Activated CD4-positive, alpha-beta T cell treated with anti-CD3 and anti-CD28 coated beads, Interleukin-2, amount 50 U/mL, for 1 hour (primary cell): Measurements from ENCODE around the gene U2SURP.

Experiments
- DNase-seq: peaks from one replicate; pipeline ENCODE4 v3.0.0-alpha.2; 2020

U2SURP gene

DNA sequence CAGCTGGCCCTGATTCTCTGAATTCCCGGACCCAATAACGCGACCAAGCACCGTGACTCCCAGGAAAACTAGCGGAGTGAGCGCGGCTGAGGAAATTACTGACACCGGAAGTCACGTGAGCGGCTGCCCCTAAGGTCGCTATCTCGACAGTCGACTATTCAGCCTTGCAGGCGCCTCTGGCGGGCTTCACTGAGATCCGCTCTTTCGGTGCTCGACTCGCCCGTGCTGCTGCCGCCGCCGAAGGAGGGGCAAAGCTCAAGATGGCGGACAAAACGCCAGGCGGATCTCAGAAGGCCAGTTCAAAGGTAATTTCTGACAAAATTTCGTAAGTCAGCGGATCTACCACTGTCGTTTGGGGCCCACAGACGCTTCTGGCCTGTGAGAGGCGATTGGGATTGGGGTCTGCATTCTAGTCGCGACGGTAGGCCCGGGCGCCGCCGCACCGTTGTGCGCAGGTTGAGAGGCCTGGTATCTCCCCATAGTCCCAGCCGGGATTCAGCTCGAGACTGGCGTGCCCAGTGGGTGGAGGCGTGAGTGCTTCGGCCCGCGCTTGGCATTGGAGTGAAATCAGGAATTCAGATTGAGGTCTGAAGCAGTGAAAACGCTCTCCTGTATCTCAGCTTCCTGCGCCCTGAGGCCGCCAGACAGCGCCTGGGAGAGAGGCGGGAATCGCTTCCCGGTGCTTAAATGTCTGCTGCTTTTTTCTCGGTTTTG, at the start of gene U2SURP:
U2SURP (plus strand) TSS at position 202 of the 714 bp plus-strand sequence; CDS start at position 261, 59 bp downstream.
- peak; percentile 89 for DNase-seq

DNA sequence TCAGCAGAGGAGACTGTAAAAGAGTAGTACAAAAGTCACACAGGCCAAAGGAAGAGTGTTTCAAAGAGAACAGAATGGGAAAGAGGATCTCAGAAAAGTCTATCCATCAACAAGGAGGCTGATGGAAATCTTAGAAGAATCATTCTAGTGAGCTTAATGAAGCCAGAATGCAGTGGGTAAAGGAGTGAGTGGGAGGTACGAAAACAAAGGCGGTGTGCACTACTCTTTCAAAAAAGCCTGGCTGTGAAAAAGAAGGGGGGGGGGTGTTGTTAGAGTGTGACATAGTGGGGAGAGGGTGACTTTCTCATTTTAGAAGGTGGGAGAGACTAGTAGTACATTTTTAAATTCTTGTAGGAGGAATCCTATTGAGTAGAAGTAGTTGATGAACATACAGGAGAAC, 49.6 kb upstream of the U2SURP start:
- no peak for DNase-seq

DNA sequence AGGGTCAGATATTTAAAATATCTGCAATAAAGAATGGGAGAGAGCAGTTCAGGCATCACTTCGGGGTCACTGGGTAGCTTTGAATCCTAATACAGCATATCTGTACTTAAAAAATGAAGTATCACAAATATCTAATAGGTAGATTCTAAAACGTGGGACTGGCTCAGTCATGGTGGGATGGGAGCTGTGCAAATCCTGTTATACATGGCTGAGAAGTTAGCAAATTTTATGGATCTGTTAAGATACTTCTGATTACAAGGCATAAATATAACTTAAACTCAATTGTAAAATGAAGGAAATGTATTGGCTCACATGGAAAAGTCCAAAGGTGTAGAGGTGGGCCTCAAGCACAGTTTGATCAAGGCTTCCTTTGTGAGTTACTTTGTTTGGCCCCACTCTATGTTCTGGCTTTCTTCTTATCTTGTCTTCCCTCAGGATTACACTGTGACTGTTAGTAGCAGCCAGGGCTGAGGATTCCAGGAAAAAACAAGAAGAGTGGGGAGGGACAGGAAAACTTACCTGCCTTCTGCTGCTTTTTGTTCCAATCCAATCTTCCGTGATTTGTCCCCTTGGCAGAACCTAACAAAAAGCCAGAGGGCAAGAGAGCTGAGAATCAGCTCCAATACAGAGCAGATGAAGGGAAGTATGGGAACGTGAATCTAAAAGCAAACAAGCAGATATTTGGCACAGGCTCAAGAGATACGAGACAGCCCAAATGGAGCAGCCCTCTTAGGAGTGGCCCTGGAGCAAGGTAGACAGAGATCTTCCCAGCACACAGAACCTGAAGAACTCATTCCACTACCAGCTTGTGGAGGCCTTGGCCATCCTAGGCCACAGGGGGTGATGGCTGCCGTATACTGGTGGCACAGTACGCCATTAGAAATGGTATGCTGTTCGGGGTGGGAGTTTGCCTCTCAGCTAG, 48.8 kb upstream of the U2SURP start:
- no peak for DNase-seq

DNA sequence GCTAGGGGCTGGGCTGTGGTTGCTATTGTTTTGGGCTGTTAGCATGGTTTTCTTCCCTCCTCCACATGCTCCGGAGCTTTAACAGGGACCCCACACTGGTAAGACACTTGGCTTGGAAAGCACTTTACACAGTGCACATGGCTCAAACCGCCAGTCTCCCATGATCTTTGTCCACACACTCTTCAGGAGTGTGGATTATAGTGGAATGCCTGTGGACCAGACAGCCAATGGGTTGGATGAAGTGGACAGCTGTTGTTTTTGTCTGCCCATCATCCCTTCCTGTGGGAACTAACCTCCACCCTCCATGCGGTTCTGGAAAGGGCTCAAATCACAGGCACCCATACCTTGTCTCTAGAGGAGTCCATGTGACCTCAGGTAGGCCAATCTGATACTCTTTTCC, 47.9 kb upstream of the U2SURP start:
- no peak for DNase-seq

DNA sequence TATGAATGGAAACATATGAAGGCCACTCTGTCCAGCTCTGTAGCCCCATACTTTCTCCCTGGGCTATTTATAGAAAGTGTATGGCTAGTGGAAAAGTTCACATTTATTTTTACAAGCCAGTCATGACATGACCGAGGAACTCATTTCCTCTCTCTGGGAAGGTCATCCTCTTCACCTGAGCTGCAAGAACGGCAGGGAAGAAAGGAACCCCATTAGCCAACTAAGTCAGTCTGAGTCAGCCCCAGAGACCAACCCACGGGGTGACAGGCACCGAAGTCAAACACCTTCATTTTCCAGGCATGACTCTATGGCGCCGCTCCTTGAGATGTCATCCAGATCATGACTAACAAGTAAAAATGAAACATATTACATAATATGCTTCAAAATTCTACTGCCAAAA, 42.7 kb upstream of the U2SURP start:
- DNase-seq: no peak

DNA sequence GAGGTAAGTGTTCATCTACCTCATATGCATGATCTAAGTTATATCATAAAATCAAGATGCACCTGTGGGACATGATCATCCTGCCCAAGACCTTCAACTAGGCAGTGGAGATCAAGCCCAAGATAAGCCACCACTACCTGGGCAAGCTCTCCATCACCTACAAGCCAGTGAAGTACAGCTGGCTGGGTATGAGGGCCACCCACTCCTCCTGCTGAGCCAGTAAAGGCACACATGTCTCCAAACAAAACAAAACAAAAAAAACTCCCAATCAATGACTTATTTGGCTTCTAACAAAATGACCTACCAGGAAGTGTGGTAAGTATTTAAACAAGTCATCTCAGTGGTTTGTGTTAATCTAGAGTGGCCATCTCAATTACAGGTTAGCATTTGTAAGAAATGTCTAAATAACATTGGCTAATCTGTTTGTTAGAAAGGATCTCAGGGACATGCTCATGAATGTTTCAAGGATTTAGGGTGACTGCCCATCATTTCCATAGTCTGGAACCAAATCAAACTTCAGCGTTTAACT, 41.0 kb upstream of the U2SURP start:
- DNase-seq: no peak

DNA sequence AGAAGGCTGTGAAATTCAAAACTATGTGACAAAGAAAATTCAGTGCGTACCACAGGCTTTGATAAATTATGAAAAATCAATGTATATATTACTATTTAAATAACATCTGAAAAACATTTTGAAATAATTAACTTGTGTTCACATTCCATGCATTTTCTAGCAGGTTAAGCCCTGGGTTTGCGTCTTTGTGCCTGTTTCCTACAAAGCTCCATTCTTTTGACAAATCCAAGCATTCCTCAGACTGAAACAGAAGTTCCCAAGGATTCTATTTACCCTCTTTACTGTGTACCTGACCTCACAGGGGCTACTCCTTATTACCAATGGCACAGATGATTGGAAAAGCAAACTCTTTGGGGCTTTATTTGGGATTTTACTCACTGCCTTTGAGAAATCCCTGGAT, 39.8 kb upstream of the U2SURP start:
- DNase-seq: no peak

DNA sequence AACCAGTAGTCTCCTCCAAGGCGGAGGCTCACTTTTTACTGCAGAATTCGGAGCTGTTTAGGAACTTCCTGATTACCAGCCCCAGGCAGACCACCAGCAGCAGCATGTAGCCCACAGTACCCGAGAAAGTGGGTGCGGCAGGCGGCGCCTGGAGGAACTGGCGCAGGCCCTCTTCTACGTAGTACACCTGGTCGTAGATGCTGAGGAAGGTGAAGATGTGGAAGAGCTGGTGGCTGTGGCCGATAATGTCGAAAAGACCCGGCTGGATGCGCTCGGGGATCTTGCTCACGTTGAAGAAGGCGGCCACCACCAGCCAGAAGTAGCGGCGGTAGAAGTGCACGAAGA, 39.2 kb upstream of the U2SURP start:
- DNase-seq: no peak

DNA sequence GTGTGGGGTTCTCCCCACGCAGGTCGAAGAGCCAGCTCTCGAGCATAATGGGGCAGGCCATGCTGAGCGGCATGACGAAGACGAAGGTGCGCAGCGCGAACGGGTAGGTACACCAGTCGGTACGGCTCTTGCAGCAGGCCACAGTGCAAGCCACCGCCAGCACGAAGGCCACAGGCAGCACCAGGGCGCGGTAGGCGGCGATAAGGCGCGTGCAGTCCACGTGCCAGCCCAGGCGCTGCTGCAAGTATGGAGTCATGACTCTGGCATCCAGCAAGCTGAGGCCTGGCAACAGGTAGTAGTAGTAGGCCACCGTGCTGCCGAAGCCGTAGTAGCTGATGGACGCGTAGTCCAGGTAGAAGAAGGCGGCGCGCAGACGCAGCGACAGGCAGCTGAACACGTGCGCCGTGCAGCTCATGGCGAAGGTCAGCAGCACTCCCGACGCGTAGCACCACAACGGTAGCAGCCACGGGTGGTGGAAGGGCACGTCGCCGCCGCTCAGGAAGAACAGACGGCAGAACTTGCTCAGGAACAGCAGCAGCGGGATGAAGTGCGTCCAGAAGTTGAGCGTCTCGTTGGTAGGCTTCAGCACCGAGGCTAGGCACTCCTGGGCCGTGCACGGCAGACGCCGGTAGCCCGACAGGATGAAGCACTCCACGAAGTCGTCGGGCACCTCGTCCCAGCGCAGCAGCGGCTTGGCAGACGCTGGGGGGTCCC, 38.7 kb upstream of the U2SURP start:
- no peak for DNase-seq

DNA sequence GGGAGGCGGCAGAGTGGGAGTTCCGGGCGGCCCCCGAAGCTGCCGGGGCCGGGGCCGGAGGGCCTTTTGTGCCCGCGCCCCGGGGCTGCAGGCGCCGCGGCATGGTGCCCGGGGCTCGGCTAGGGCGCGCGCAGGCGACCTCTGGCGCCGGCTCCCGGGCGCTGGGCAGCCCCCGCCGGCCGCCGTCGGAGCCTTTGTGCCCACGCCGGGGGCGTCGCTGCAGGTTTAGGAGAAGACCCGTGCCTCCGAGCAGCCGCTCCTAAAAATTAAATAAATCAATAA, 38.2 kb upstream of the U2SURP start:
- no peak for DNase-seq

DNA sequence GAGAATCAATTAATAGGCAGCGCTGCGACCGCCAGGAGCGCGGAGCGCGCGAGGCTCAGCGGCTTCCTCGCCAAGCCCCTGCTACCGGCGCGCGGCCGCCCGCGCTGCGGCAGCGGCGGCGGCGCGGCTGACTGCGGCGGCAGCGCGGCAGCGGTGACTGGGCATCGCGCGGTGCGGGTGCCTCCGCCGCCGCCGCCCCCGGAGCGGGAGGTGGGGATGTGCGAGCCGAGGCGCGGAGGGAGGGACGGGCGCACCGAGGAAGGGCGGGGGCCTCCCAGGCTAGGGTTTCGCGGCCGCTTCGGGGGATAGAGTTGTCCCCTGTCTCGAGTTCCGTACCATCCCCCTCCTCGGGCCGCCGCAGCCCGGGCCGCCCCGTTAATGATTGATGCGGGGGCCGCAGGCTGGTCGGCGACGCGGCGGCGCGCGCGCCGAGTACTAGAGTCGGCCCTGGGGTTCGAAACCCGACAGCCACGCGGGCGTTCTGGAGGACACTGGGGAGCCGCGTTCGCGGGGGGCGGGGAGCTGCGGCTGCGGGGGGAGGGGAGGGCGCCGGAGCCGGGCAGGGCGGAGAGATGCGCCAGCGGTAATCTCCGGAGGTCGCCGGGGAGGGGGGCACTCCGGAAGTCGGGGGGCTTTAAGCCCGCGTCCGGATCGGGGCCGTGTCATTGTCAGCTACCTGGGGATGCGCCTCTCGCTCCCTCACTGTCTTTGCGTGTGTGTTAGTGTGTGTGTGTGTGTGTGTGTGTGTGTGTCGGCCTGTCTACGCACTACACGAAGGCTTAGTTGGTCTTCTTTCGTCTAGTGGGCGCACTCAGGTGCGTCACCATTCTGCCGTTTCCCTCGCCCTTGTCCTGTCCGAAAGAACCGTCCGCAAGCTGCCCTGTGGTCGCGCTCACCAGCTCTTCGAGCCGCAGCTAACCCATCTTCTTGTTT, 37.6 kb upstream of the U2SURP start, which contains the start of gene PAQR9:
PAQR9 (minus strand) TSS at position 159 of the 933 bp plus-strand sequence. CDS start 338 bp downstream, outside the sequence.
- no peak for DNase-seq

DNA sequence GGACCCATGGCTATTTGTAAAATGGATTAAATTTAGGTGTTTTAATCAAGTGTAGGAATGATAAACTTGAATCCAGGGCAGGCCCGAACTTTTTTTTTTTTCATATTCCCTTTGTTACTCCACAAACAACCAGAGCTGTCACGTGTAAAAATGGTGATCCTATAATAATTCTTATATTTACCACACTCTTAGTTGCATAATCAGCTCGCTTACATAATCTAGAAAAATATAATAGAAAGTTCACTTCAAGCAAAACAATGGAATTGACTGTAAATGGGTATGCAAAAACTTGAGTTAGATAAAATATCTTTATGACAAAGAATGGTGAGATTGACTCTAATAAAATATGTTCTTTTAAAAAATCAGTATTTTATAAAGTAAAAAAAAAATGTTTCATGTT, 35.8 kb upstream of the U2SURP start:
- DNase-seq: no peak

DNA sequence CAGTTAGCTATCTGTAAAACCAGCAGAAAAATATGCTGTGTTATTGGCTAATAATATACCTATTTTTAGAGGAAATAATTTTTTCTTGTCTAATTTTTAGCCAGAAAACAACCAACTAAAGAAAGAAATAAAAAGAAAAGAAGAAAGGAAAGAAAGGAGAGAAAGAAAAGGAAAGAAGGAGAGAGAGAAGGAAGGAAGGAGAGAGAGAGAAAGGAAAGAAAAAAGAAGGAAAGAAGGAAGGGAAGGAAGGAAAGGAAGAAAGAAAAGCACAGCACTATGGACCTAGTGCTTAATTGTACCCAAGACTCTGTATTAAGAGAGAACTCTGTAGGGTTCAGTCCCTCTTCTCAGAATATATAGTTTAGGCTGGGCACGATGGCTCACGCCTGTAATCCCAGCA, 34.6 kb upstream of the U2SURP start:
- no peak for DNase-seq

DNA sequence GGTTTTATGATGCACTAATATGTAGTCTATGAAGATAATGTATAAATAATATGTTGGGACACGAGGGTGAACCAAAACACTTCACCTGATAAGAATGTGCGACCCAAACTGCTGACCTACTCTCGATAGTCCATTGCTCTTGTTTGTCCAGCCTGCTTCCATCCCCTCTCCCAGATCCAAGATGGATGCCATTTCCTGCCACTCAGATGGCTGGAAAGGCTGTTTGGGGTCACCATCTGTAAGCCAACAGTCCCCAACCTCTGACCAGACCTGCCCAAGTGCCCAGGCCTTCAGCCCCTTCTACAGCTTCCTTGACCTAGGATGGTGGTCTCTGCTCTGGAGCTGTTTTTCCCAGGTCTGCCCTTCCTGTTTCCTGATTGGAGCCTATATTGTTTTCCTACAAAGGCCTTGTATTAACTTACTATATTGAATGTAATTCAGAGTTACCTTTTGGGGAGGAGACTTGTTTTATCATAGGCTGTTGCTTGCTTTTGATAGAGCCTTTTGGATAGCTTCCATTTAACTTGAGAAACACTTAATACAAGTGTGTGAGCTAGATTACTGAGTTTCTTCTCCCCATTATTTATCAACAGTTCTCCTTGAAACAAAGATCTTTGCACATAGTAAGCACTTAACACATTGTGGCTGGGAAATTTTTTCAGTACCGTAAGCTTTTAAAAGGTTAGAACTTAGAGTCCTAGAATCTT, 32.9 kb upstream of the U2SURP start:
- DNase-seq: no peak

DNA sequence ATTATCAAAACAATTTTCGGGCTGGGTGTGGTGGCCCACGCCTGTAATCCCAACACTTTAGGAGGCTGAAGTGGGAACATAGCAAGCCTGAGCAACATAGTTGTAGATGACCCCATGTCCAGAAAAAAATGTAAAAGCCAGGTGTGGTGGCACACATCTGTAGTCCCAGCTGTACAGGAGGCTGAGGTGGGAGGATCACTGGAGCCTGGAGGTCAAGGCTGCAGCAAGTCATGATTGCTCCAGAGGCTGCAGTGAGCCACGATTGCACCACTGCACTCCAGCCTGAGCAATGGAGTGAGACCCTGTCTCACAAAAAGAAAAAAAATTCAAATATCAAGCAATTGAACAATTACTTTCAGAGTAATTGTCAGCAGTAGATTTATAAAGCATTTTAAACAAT, 29.9 kb upstream of the U2SURP start:
- DNase-seq: no peak

DNA sequence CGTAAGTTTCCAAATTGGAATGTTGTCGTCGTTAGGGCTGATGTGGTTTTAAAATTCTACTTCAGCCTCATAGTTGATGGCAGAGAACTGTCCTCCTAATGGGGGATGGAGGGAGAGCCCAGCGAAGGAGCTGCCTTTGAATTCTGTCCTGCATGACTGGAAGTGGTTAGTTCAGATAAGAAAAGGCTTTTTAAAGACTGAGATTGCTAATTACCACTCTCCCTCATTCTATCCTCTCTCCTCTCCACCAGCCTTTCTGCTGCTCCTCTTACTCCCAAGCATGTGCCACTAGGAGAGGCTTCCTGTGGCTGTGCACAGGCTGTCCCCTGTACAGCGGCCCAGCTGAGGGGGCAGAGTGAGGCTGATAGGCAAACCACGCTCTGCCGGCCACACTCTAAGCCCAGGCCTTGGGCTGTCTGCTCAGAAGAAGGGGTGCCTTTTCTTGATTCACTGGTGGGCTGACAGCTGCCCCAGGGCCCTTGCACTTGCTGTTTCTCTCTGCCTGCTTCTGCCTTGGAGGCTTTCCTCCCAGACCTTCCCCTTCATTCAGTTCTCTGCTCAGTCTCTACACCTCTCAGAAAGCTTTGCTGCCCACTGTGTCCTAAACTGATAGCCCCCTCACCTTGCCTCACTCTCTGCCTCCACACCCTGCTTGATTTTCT, 29.1 kb upstream of the U2SURP start:
- no peak for DNase-seq

DNA sequence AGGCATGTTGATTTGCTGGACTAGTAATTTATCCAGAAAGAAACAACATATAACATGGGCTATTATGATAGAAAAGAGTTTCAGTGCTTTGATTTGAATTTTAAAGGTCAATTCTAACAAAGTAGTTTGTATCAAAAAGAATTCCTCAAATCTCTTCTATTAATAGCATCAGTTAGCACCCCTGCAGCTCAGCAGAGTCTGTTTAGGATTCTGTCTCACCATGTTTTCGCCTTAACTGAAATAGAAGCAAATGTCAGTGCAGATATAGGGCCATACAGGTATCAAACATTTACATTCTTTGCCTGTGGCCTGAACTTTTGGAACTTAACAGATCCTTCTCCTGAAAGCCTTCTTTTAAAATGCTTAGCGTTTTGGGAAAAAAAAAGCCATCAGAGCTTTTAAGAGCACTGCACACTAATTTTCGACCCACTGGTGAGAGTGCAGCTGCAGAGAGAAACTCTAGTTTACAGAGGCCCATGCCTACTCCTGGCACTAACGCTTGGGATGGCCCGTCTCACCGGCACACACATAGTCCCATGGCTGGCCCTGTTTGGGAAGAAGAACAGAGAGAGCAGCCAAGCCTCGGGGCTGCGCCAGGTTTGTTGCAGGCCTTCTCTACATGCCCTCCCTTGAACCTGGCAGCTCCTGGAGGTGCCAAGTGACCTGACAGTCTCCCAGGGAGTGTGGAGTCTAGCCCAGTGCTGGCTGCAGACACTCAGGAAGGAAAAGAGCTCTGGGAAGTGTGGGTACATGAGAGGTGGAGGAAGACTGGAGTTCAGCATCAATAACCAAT, 28.0 kb upstream of the U2SURP start:
- DNase-seq: no peak

DNA sequence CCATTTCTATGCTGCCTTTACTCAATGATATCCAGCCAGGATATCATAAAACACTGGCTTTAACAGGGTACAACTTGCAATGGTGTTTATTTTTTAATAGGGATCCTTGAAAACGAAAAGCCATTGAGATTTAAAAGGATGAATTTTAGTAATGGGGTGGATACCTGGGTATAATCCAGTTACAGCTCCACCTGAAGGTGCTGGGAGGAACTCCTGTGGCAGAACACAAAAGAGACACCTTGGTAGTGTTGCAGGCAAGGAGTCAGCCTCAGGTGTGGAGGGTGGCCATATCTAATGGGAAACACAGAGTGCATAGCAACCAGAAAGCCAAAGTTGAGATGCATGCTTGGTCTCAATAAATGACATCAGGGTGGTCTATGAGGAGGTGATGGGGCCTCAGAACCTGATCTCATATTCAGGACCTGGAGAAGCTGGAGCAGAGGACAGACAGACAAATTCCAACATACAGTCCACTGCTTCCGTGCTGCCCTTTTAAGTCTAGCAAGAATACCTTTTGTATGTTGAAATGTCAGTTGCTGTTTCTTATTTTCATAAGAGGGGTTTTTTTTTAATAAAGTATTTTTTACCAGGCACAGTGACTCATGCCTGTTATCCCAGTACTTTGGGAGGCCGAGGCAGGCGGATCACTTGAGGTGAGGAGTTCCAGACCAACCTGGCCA, 25.9 kb upstream of the U2SURP start:
- DNase-seq: no peak

DNA sequence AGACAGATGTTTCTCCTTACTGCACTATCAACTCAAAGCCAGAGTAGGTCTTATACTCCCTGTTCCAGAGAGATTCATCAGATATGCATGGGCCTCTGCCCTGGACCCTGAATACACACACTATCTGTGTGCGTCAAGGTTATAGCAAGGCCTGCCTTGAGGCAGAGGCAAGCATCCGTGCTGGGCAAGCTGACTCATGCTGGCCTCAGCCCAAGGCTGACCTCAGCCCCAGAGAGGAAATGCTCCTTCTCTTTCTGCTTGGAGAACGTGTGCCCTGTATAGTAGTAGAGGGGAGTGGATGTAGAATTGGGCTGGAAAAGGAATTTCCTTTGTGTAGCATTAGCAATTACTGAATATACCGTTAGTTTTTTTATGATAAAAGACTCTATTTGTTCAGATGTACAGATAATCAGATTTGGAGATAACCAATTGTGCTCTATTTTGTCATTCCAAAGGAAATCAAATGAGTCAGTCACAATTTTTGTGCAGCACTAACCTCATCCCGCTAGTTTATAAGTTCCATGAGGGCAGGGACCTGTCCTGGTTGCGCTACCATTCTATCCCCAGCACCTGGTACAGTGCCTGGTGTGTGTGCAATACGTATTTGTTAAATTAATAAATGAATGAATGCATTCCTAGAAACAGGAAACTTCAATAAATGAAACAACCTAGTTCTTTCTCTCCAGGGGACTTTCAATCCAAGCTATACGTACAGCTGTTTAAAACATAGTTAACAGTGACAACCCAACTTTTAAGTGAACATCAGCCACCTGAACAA, 24.6 kb upstream of the U2SURP start:
- DNase-seq: no peak
